NT2/D1 (cell line): ENCODE measurements around the gene TJP1.

ENCODE experiments used
- YY1 ChIP-seq: IDR thresholded peaks from 2 replicates; pipeline ENCODE4 v1.6.1; 2011; ENCODE audit not compliant: insufficient read length, insufficient read depth
- ZNF274 ChIP-seq: IDR thresholded peaks from 2 replicates; pipeline ENCODE4 v1.6.1; 2011; ENCODE audit warnings: mild to moderate bottlenecking, low read depth, low read length

- TF ChIP-seq YY1, result no peak
- TF ChIP-seq ZNF274, result no peak
Observed at GRCh38 chr15:29776859-29777258, 45.4 kb downstream of the TJP1 start.
